ENCODE data around the gene MRFAP1. TPM values are rescaled to one million over a fixed set of nuclear protein-coding genes. Genes with fewer than 3 reads are reported as not detected.
A peak's percentile ranks its signal among the peaks of the same experiment; 100 is the strongest.

The MRFAP1 gene
- total RNA-seq, 1 experiment from 2014 or later = 212 TPM

DNA sequence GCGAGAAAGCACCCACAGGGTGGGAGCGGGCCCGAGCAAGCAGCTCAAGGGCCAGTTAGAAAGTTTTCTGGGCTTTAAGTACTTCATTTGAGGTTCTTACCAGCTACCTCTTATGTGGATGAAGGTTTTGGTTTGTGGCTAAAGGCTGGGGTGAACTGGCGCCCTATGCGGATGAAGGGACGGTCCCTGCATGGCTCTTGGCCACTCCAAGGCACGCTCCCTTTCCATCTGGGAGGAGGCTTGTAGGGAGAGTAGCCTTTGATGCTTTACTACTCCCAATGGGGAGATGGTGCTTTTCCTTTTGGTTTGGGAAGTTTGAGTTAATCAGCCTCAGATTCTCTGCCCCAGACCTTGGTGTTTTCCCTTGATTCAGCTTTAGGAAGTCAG is 17.7 kb downstream of the MRFAP1 start:
- no peaks in the 10 kb centered on the region for H3K27me3 ChIP-seq (ENCODE audit: control insufficient read depth, insufficient read depth, low read length)
- ATAC-seq (peak; percentile 80), DNase-seq (ENCODE audit: low read depth, low spot score) (no peak)
- H3K27ac ChIP-seq (ENCODE audit: low read length) = peak overlapping the region; percentile 57
- POLR2A ChIA-PET = interaction anchor here (0.6 kb wide), 1 partner anchor 397 kb away, joined by 5 read pairs; no protein-coding TSS in a partner anchor
- in situ Hi-C loops (cut with HindIII; ENCODE audit: low pct_unique_long_range_greater_than_20kb, low sequenced_read_pairs) = no loop called here
- peak overlapping the region; percentile 29 to 42; a peak in 2 of 4 replicates for H3K4me3 ChIP-seq (ENCODE audit: low read depth in 2 of 2, low read length in 2 of 2)
- no TSS peak for BruUV-seq (replicated peaks)
- CTCF ChIA-PET = no interaction called here
- TF ChIP-seq POLR2AphosphoS5 (IDR thresholded peaks at IDR 0.05; ENCODE audit: low read depth, low read length) (no peak), REST (IDR thresholded peaks at IDR 0.05; ENCODE audit: insufficient read depth in 1 of 2, low read depth in 2 of 2, low read length in 1 of 2) (no peak), SIN3A (IDR thresholded peaks at IDR 0.05; ENCODE audit: borderline replicate concordance, insufficient read depth, low read depth, low read length) (no peak), TCF7L2 (IDR thresholded peaks at IDR 0.05; ENCODE audit: low read depth, low read length) (no peak), CTCF (IDR thresholded peaks at IDR 0.05) (no peak)
- no peaks in the 10 kb centered on the region; the same call in 1 of the 2 replicates for H3K4me1 ChIP-seq (ENCODE audit: control insufficient read depth, insufficient read depth, low read length)
- intact Hi-C loops (cut with micrococcal nuclease; ENCODE audit: unreplicated experiment) = no loop called here
- H3K36me3 ChIP-seq (ENCODE audit: control insufficient read depth, insufficient read depth, low read length) = no peaks in the 10 kb centered on the region
- no peaks in the 10 kb centered on the region for H3K9me3 ChIP-seq (ENCODE audit: control insufficient read depth, insufficient read depth, low read depth, low read length)

- intact Hi-C loops (cut with micrococcal nuclease; ENCODE audit: unreplicated experiment) = no loop called here
- in situ Hi-C loops (cut with HindIII; ENCODE audit: low pct_unique_long_range_greater_than_20kb, low sequenced_read_pairs) = no loop called here
- Histone ChIP-seq H3K36me3 (ENCODE audit: control insufficient read depth, insufficient read depth, low read length) (no peaks in the 10 kb centered on the region), H3K9me3 (ENCODE audit: control insufficient read depth, insufficient read depth, low read depth, low read length) (no peaks in the 10 kb centered on the region), H3K4me1 (ENCODE audit: control insufficient read depth, insufficient read depth, low read length) (no peaks in the 10 kb centered on the region; the same call in 1 of the 2 replicates), H3K27ac (ENCODE audit: low read length) (peak overlapping the region; percentile 57), H3K4me3 (ENCODE audit: low read depth in 2 of 2, low read length in 2 of 2) (peak overlapping the region; percentile 29 to 42), H3K27me3 (ENCODE audit: control insufficient read depth, insufficient read depth, low read length) (no peaks in the 10 kb centered on the region)
- TF ChIP-seq POLR2AphosphoS5 (IDR thresholded peaks at IDR 0.05; ENCODE audit: low read depth, low read length) (no peak), TCF7L2 (IDR thresholded peaks at IDR 0.05; ENCODE audit: low read depth, low read length) (no peak), CTCF (IDR thresholded peaks at IDR 0.05) (no peak), SIN3A (IDR thresholded peaks at IDR 0.05; ENCODE audit: borderline replicate concordance, insufficient read depth, low read depth, low read length) (no peak), REST (IDR thresholded peaks at IDR 0.05; ENCODE audit: insufficient read depth in 1 of 2, low read depth in 2 of 2, low read length in 1 of 2) (no peak)
- ChIA-PET CTCF (no interaction called here), POLR2A (no interaction called here)
- BruUV-seq (replicated peaks) = no TSS peak
- DNase-seq (ENCODE audit: low read depth, low spot score) (no peak), ATAC-seq (peak; percentile 76)
Observed at GRCh38 chr4:6658597-6659075, 18.2 kb downstream of the MRFAP1 start.
